GM12864 (cell line): Measurements from ENCODE around the gene AKAP13.

Source experiments
- DNase-seq: peaks from one replicate; pipeline ENCODE4 v3.0.0-alpha.2; 2011; ENCODE audit warnings: low read depth
- H3K4me3 ChIP-seq: 2 replicates; pipeline ENCODE4 v1.5.1; 2011; ENCODE audit warnings: mild to moderate bottlenecking, low read depth, low read length, control low read depth
- TF ChIP-seq, protein P1 (sequence below): IDR thresholded peaks from 2 replicates; pipeline ENCODE4 v1.5.1; 2011; ENCODE audit warnings: low read depth, mild to moderate bottlenecking, moderate library complexity, low read length, control low read depth, inconsistent platforms; ENCODE audit errors: missing control alignments

The AKAP13 gene

DNA sequence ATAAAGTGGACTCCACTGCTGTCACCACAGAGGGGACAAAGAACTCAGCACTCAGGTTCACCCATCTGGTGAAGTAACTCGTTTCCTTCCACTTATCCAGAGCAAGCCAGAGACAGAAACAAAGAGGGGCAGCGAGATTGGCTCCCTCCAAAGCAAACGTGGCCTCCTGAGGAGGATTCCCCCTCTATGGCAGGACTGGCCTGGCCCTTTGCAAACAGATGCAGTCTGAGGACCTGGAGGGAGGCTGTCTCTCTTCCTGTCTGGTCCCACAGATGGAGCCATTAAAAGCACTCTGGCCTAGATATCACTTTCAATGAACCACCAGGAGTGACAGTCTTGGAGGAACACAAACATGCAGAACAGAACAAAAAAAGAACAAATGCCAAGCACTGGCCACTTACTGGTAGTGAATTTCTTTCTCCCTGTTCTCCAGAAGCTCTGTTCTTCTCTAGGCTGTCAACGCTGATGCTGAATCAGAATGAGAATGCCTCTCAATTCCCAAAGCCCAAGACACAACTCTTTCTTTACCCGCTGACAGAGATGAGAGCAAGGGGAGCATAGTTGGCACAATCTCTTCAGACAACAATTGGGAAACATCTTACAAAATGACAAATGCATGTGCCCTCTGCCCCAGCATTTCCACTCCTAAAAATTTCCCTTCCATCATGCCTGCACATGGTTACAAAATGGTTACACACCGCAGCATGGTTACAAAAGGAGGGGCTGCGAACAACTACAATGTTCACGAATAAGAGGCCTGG, 400.0 kb downstream of the AKAP13 start:
- DNase-seq = no peak
- no peak overlapping the region for H3K4me3 ChIP-seq
- TF ChIP-seq, protein P1, sequence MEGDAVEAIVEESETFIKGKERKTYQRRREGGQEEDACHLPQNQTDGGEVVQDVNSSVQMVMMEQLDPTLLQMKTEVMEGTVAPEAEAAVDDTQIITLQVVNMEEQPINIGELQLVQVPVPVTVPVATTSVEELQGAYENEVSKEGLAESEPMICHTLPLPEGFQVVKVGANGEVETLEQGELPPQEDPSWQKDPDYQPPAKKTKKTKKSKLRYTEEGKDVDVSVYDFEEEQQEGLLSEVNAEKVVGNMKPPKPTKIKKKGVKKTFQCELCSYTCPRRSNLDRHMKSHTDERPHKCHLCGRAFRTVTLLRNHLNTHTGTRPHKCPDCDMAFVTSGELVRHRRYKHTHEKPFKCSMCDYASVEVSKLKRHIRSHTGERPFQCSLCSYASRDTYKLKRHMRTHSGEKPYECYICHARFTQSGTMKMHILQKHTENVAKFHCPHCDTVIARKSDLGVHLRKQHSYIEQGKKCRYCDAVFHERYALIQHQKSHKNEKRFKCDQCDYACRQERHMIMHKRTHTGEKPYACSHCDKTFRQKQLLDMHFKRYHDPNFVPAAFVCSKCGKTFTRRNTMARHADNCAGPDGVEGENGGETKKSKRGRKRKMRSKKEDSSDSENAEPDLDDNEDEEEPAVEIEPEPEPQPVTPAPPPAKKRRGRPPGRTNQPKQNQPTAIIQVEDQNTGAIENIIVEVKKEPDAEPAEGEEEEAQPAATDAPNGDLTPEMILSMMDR = no peak

DNA sequence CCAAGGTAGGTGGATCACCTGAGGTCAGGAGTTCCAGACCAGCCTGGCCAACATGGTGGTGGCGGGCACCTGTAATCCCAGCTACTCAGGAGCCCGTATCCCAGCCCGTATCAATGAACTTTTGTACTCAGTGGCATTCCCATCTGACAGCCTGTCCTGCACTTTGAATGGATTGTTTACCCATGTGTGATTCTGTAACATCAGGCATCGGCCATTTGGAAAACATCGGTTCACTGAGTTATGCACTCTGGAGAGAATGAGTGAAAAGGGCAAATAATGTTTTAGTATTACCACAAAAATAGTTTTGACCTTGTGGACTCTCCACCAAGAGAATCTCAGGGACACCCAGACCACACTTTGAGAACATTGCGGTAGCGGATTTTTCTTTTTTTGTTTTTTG, 400.7 kb downstream of the AKAP13 start:
- TF ChIP-seq, protein P1 = no peak
- no peak for DNase-seq
- no peak overlapping the region for H3K4me3 ChIP-seq

DNA sequence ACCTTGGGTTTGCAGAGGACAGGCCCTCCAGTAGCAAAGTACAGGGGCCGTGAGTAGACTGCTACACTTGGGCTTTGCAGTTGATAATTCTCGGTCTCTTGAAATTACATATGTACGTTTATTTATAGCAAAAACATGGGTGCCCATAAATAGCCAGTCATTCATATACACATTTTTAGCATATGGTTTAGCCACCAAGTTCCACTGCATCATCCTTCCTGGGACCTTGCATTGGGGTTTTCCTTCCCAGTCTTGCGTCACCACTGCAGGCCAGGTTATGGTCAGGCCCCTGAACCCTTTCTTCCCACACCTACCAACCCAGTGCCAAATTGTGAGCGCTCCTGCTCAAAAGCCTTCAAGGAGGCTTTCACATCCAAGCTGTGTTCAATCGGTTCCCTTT, 401.7 kb downstream of the AKAP13 start:
- DNase-seq = no peak
- H3K4me3 ChIP-seq = no peak overlapping the region
- TF ChIP-seq, protein P1 = no peak

DNA sequence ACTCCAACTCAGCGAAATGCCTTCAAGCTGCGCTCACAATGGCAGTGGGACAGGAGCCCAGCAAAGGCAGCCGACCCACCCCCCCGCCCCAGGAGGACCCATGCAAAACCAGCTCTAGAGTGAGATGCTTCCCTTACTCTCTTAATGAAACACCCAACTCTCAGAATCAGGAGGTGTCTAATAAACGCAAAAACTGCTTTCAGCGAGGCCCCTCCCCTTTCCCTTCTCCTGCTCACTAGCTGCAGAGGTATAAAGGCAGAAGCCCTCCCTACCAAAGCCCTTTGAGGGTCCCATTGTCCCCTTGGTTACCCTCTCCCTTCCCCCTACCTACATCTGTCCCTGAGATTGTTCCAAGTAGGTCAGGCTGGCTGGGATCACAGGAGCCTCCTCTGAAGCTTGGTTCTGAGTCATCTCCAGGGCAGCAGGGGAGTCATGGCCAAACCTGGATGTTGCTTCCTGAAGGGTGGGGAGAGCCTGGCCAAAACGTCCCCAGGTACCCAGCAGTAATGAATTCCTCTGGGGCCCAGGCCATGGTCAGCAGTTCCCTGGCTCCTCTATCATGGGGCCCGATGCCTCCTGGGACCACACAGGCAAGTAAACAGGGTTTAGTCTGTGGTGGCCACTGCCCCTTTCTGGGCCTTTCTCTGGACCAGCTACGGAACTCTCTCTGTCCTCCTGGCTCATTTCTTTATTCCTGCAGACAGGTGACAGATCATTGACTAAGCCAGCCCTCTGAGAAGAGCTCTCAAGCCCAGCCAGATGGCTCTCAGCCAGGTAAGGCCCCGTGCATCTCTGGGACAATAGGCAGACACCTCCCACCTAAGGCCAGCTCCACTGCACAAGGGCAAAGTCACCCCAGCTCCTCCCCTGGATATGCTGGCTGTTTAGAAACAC, 405.7 kb downstream of the AKAP13 start:
- no peak for DNase-seq
- TF ChIP-seq, protein P1 = no peak
- H3K4me3 ChIP-seq = no peak overlapping the region

DNA sequence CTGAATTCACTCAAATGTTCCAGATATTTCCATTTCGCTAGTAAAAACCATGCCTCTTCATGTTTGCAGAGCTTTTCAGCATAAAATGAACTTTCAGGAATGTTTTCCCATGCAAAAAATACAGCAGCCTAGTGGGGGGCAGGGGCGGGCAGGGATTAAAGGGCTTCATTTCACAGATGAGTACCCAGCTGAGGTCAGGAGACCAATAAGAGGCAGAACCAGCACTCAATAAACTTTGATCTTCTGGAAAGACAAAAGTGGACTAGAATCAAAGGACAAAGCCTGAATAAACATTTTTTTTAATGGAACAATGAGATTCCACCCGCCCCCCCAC, 406.3 kb downstream of the AKAP13 start:
- H3K4me3 ChIP-seq = no peak overlapping the region
- TF ChIP-seq, protein P1 = no peak
- no peak for DNase-seq

DNA sequence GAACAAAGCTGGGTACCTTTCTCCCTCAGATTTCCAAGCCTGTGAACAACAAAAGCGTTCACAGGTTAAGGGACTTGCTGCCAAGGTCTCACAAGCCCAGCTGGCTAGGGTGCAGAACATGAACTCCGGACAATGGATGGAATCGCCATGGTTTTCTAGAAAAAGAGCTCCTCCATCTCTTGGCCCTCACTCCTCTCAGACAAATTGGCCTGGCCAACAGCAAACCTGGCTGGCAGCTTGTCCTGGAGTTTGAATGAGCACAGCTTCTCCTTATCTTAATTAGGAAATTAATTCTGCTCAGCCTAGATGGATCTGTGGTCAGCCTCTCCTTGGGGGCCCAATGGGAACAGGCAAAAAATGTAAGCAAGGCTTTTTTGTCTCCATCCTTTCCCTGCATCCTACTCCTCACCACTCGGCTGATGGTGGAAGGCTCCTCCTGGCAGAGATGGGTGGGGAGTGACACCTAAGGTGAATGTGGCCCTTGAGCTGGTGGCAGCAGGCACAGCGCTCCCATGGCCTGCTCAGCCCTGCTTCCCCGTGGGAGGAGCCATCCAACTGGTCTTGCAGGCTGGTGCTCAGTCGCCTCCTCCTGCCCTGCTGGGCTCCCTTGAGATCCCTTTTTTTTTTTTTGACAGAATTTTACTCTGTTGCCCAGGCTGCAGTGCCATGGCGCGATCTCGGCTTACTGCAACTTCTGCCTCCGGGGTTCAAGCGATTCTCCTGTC, 408.5 kb downstream of the AKAP13 start:
- TF ChIP-seq, protein P1 = no peak
- DNase-seq = no peak
- no peak overlapping the region for H3K4me3 ChIP-seq
